Measurements from ENCODE around the gene CCDC187. TPM values are rescaled to one million over a fixed set of nuclear protein-coding genes. Genes with fewer than 3 reads are reported as not detected.

CCDC187 gene
- total RNA-seq, 4 donors from 2014 or later: 0.20 TPM; not detected in 3

GRCh38 chr9:136248951-136249876 is 54.7 kb downstream of the CCDC187 start:
- H3K36me3 ChIP-seq: no peaks in the 10 kb centered on the region
- DNase-seq (ENCODE audit: low spot score in 2 of 2): no peak
- WGBS, 2 donors: 70% methylated on average over 25 to 29 of the region's 30 CpGs
- H3K9me3 ChIP-seq: no peaks in the 10 kb centered on the region
- no peak for TF ChIP-seq POLR2A (IDR thresholded peaks at IDR 0.05)
- TF ChIP-seq EP300 (IDR thresholded peaks at IDR 0.05): no peak
- no peak for TF ChIP-seq CTCF (IDR thresholded peaks at IDR 0.05)
- peaks cover 0 to 18% of the 10 kb centered on the region in 2 donors for H3K27me3 ChIP-seq
- peaks cover 0 to 14% (median 9%) of the 10 kb centered on the region in 4 donors for H3K4me1 ChIP-seq
- no peak overlapping the region for H3K27ac ChIP-seq
- H3K4me3 ChIP-seq: no peak overlapping the region

GRCh38 chr9:136247947-136248637 is 55.8 kb downstream of the CCDC187 start:
- no peak overlapping the region for H3K27ac ChIP-seq
- no peak overlapping the region for H3K4me3 ChIP-seq
- no peak for DNase-seq (ENCODE audit: low spot score in 2 of 2)
- no peaks in the 10 kb centered on the region for H3K9me3 ChIP-seq
- H3K4me1 ChIP-seq: peaks cover 0 to 22% (median 19%) of the 10 kb centered on the region in 4 donors
- peaks cover 0 to 14% of the 10 kb centered on the region in 2 donors for H3K27me3 ChIP-seq
- no peaks in the 10 kb centered on the region for H3K36me3 ChIP-seq
- WGBS, 2 donors: 81 to 89% methylated on average over 24 of the region's 24 CpGs
- TF ChIP-seq CTCF (IDR thresholded peaks at IDR 0.05) (no peak), EP300 (IDR thresholded peaks at IDR 0.05) (no peak), POLR2A (IDR thresholded peaks at IDR 0.05) (no peak)

GRCh38 chr9:136247551-136247916 is 56.4 kb downstream of the CCDC187 start:
- WGBS, 2 donors: 48 to 55% methylated on average over 8 of the region's 9 CpGs
- Histone ChIP-seq H3K36me3 (no peaks in the 10 kb centered on the region), H3K9me3 (no peaks in the 10 kb centered on the region), H3K4me3 (no peak overlapping the region), H3K4me1 (peaks cover 0 to 27% (median 21%) of the 10 kb centered on the region in 4 donors), H3K27ac (no peak overlapping the region), H3K27me3 (peaks cover 0 to 9% of the 10 kb centered on the region in 2 donors)
- DNase-seq (ENCODE audit: low spot score in 2 of 2): no peak
- TF ChIP-seq CTCF (IDR thresholded peaks at IDR 0.05) (no peak), POLR2A (IDR thresholded peaks at IDR 0.05) (no peak), EP300 (IDR thresholded peaks at IDR 0.05) (no peak)

GRCh38 chr9:136246849-136247550 is 56.9 kb downstream of the CCDC187 start:
- Histone ChIP-seq H3K27ac (no peak overlapping the region), H3K4me3 (no peak overlapping the region), H3K27me3 (peaks cover 0 to 7% of the 10 kb centered on the region in 2 donors), H3K4me1 (peaks cover 0 to 29% (median 23%) of the 10 kb centered on the region in 4 donors), H3K9me3 (no peaks in the 10 kb centered on the region), H3K36me3 (no peaks in the 10 kb centered on the region)
- DNase-seq (ENCODE audit: low spot score in 2 of 2): no peak
- TF ChIP-seq EP300 (IDR thresholded peaks at IDR 0.05): no peak
- TF ChIP-seq POLR2A (IDR thresholded peaks at IDR 0.05): no peak
- TF ChIP-seq CTCF (IDR thresholded peaks at IDR 0.05): no peak
- WGBS, 2 donors: 60 to 68% methylated on average over 26 of the region's 26 CpGs

Data from tibial nerve (tissue), 4 donors.